HG03135 (cell line): ENCODE data around the gene LAMTOR1.
A peak's percentile ranks its signal among the peaks of the same experiment; 100 is the strongest.

Experiments
- ATAC-seq: cut with Tn5 transposase; IDR thresholded peaks from one replicate; pipeline ENCODE4 v1.9.1; 2021; ENCODE audit warnings: mild to moderate bottlenecking, moderate library complexity; ENCODE audit not compliant: unreplicated experiment

Gene LAMTOR1

DNA sequence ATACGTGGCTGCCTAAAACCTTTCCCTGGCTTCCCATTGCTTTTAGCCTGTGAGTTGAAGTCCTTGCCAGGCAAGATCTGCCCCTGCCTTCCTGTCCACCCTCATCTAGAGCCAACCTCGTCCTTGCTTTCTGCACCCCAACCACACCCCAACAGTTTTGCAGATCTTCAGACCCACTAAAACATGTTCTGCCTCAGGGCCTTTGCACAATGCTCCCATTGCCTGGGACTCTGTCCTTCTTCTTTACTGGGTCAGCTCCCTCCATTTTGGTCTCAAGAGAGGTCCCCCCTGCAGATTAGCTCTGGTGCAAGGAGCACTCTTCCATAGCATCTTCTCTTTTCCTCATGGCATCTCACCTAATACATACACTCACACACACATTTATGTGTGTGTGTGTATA is 17.8 kb upstream of the LAMTOR1 start:
- ATAC-seq, result no peak

DNA sequence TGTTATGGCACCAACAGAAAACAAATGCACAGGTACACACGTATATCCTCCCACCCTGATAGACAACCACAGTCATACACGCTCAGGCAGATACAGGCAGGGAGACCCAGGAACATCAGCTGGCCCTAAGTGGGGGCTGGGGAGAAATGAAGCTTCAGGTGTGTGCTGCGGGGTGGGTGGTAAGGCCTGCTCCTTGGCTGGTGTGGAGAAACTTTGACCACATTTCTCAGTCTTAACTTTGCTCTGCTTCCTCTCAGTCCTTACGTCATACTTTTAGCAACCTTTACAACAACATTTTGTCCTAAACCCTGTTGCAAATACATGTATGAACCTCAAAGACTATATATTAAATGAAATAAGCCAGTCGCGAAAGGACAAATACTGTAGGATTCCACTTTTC is 16.1 kb upstream of the LAMTOR1 start:
- no peak for ATAC-seq

DNA sequence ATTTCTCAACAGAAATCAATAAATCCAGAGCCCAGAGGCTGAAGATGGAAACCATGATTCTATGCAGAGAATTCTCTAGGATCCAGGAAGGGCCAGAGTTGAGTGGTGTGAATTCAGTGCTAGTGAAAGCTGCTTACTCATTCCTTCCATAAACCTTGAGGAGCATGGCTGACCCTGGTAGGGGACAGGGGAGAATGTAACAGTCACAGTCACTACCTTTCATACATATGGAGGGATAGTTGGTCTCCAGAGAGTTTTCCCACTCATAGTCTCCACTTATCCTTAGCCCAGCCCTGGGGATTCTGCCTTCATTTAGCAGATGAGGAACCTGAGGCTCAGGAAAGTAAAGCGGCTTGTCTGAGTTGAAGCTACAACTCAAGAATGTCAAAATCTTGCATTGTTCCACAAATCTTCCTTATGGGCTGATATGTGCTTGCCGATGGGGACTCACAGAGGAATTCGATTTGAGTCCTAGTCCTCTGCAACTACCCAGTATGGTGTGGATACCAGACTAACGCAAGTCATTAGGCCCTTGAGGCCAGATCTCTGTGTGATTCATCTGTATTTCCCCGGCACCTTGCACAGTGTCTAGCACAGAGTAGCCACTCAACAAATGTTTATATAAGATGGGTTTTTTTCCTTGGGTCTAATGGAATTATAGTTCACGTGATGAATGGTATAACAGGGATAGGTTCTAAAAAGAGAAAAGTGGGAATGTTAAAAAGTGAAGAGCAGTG is 13.1 kb upstream of the LAMTOR1 start:
- ATAC-seq, result no peak

DNA sequence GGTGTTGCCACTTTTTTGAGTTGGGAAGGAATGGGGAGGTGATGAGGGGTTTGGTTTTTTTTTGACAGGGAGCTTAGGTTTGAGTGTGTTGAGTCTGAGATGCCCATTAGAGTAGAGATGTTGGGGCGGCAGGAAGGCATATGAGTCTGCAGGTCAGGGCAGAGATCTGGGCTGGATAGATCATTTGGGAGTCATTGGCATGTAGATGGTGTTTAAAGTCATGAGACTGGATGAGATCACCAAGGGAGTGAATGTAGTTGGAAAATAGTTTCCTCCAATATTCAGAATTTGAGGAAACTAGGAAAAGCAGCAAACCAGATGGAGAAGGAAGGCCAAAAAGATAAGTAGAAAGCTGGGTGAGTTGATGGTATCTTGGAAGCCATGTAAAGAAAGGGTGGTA is 11.5 kb upstream of the LAMTOR1 start:
- no peak for ATAC-seq

DNA sequence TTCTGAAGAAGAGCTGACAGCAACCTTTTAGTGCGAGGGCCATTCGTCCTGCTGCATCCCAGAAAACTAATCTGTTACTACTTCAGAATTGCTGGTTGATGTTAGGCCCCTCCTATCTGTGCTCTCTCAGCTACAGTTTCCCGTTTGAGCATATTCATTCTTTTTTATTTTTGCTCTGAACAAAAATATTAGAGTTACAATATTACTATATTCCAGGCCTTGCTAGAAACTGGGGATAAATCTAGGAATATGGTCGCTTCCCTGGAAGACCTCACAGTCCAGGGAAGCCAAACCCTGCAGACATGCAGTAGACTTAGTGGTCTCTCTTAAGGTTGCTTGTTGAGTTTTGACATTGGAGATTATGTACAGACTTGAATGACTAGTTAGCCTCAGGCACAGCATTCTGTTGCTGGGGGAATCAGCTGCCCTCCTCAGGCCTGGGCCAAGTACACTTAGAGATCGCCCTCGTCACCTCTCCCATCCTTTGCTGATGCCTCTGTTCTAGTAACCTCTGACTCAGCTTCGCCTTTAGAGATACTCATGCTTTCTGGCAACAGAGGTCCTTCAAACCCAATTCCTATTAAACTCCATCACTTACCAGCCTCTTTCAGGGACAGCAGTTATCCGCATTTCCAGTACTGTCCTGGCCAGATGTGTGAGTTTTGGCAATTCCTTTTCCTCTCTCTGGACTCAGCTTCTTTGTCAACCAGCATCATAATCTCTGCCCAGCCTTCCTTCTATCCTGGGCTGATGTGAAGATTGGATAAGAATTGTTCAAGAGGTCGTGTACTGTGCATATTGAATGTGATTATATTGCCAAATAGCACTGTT is 10.1 kb upstream of the LAMTOR1 start:
- ATAC-seq, result no peak

DNA sequence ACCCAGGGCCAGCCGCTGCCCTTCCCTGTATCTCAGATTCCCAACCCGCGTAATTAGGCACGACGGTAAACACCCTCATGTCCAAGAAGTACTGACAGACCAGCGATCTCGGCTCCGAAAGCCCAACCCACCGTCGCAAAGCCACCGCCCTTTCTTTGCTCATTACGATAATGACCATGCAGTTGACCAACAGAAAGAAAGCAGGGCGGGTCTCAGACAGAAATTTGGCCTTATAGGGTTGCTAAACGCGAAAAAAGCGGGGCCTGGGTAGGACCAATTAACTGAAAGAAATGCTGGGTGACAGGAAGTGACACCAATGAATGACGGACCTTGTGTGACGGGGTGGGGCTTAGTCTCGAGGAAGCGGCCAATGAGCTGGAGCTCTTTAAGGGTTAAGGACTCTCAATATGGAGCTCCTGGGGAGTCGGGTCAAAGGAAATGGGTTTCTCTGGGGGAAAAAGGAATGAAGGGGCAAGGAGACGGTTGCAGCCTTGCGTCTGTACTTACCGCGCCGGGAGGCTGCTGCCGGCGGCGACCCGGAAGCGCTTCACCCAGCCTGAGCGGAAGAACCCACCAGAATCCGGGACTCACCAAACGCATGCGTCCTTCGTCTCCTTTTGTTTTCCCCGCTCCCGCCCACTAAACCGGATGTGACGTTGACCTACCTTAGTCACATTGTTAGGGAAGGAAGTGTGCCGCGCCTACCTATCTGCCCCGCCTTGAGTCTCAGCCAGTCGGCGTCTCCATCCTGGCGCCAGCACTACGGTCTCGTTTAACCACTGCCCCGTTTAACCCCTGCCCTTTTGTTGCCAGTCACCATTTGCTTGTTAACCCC is 9.3 kb upstream of the LAMTOR1 start, which contains the start of gene ANAPC15:
Gene ANAPC15 (minus strand): TSS at position 553 of the 835 bp plus-strand sequence. CDS start 1,419 bp downstream, outside the sequence.
- peak; percentile 89 for ATAC-seq

DNA sequence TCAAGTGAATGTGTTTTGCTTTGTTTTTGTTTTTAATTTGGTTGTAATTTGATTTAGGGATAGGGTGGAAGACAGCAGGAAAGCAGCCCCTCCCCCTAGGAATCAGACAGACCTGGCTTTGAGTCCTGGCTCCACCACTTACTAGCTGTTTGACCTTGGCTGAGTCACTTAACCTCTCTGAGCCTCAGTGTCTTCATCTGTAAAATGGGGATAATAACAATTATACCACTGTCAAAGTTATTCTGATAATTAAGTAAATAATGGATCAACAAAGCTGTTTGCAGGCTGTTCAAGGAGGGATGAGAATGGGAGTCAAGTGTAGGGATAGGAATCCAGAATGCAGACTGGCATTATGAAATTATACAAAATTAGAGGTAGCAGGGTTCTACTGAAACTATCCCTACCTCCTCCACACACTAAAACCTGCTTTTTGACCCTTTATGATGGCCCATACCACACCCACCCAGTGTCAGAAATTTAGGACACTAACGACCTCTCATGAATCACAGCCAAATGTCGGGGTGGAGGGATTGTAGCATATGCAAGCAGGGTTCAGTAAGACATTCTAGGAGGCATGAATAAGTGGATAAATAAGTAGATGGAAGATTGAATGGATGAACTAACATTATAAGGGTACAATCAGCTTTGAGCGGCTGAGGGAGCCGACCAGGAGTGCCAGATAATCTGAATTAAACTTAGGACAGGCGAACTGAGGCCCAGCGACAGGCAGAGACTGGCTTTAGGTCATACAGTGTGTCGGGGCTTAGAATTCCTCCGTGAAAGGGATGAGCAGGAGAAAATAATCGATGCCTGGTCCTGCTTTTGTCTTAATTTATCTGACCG is 8.4 kb upstream of the LAMTOR1 start:
- ATAC-seq, result no peak

DNA sequence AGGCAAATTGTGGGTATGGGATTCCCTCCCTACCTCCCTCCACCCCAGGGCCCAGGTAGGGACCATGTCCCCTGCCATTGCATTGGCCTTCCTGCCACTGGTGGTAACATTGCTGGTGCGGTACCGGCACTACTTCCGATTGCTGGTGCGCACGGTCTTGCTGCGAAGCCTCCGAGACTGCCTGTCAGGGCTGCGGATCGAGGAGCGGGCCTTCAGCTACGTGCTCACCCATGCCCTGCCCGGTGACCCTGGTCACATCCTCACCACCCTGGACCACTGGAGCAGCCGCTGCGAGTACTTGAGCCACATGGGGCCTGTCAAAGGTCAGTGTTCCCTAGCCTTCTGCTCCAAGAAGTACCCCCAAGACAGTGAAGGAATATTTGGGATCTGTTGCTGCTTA is 2.8 kb upstream of the LAMTOR1 start, which contains the start of gene TOMT:
Gene TOMT (plus strand): TSS at position 37 of the 400 bp plus-strand sequence. CDS start 28 bp downstream, at position 65.
- no peak for ATAC-seq

DNA sequence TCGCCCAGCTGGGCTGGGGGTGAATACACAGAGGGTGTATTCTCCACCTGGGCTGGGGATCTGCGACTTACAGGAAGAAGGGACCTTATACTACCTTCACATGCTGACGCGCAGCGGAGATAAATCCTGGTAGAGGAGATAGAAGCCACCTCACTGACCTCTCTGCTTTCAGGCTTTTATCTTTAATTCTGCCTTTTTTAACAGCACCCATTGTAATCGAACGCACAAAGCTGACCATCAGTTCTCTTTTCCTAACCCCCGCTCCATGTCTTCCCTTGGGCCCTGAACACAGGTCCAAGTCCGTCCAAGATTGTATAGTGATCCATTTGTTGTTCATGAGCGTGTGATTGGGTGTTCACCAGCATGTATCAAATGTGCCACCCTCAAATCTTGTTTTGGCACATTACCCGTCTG is 664 bp upstream of the LAMTOR1 start:
- ATAC-seq, result no peak

DNA sequence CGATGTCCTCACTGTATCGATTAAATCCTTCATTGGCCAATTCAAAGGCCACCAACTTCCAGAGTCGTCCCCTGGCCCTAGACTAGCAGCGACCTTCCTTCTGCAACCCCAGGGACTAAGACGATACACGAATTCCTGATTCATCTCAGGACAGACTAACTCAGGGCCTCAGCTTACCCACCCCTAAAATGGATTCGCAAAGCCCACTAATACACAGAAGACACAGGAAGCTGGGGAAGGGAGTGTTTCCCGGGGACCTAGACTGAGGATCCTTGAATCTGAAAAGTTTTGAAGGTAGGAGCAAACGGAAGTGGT is 509 bp downstream of the LAMTOR1 start:
- ATAC-seq, result peak; percentile 5

DNA sequence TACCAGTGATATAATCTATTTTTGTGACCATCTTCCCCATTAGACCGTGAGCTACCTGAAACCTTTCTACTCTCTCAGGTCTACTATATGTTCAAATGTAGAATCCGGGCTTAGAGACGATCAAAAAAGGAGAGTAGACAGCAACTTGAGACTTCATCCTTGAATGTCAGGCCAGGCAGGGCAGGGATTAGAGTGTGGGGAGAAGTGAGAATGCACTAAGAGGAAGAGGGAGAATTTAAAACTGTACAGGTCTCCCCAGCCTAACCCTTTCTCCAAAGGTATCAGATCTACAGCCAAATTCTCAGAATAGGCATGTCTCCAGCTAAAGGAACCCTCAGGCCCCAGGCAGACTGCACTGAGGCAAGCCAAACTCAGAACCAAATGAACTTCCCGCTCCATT is 935 bp downstream of the LAMTOR1 start:
- no peak for ATAC-seq

DNA sequence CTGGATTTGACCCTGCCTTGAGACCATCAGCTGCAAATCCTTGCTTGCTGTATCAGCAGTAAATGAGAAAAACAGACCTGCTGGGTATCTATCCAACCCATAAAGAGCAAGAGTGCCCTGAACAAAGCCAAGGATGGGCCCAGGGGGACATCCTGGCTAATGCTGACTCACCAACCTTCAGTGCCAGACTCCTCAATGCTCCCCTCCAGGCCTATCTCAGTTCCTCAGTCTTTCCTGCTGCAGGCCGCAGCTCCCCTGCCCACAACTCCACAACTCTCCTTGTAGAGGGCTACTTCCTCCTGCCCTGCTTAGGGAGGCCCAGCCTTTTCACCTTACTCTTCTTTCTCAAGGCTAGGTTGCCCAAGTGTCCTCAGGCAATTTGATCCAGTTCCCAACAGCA is 2.6 kb downstream of the LAMTOR1 start:
- ATAC-seq, result no peak

DNA sequence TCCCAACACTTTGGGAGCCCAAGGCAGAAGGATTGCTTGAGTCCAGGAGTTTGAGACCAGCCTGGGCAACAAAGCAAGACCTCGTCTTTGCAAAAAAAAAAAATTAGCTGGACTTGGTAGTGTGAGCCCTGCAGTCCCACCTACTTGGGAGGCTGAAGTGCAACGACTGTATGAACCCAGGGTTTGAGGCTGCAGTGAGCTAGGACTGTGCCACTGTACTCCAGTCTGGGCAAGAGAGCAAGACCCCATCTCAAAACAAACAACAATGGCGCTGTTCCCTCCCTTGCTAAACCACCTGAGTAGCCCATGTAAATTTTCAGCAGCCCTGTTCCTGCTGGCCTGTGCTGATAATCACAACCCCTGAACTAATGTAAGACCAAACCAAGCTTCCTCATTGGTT is 3.1 kb downstream of the LAMTOR1 start:
- ATAC-seq, result no peak

DNA sequence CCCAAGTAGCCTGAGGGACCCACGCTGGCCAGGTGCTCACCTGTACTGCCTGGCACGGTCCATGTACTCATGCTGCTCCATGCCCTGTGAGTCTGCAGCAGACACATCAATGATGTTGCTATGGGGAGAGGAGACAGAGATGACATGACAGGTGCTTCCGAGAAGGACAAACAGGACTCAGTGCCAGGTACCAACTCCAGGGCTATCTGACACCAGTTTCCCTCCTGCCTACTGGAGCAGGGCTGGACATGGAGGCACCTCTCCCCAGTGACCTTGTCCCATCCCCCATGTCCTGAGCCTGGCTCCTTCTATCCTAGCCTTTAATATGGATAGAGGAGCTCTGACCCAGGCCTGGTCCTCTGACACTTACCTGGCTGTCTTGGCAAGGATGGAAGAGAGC is 4.4 kb downstream of the LAMTOR1 start:
- no peak for ATAC-seq

DNA sequence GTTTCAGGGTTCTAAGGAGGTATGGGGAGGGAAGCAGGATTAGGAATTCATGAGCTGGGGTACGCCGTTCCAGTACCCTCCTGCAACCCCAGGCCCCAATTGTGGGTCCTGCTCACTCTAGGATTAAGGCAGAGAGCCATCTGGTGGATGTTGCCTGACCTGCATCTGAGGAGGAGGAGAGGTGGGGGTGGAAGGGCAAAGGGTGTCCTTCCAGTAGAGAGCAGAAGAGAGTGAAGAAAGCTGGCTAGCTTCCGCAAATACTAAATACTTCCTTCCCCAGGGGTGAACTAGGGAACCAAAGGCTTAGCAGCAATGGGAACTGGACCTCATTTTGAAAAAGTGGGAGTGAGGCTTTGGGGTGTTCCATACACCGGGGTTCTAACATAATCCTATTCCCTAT is 11.8 kb downstream of the LAMTOR1 start:
- no peak for ATAC-seq

DNA sequence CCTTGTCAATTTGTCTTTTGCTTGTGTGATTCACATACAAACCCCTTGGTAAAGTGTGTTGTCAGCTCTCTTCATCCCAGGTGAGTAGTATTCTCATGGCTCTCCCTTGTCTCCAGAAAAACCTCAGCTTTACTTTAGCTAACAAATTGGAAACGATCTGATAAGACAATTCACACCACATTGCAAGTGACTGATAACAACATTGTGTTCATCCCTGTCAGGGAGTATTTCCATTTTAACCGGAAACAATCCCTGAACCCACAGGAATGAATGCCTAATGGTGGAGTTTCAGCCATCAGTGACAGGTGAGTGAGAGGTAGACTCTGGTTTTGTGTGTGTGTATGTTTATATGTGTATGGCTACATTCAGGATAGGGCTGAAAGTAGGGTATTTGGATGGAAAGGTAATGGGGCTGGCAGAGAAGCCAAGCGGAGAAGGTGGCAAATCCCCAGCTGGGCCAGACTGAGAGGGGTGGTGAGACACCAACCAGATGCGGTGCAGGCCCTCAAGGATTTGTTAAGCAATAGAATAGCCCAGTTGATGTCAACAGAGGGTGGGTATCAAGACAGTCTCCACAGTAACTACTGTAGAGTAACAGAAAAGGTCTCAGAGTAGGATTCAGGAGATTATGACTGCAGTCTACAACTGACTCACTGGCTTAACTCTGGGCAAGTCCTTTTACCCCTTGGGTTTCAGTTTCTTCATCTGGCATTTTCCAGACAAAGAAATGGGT is 14.9 kb downstream of the LAMTOR1 start:
- ATAC-seq, result no peak

DNA sequence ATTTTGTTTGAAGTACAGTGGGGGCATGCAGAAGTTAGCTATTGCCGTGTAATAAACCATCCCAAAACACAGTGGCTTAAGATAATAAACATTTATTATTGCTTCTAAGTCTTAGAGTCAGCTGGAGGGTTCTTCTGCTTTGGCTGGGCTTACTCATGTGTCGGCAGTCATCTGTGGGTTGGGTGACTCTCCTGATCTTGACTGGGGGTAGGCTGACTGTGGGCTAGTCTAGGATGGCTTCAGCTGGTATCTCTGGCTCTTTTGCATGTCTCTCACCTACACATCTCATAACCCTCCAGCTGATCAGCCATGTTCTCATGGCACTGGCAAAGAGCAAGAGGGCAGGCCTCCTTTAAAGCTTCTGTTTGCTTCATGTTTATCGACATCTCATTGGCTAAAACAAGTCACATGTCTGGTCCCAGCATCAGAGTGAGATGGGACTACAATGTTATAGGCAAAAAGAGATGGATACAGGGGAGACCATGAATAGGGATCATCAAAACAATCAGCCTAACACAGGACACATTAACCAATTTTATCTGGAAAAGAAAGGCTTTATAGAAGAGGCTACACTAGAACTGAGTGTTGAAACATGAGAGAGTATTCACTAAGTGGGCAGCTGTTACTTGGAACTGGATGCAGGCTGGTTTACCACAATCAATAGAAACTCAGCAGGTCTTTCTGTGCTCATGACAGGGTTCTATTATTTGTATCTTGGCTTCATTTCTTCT is 17.3 kb downstream of the LAMTOR1 start:
- ATAC-seq, result no peak

DNA sequence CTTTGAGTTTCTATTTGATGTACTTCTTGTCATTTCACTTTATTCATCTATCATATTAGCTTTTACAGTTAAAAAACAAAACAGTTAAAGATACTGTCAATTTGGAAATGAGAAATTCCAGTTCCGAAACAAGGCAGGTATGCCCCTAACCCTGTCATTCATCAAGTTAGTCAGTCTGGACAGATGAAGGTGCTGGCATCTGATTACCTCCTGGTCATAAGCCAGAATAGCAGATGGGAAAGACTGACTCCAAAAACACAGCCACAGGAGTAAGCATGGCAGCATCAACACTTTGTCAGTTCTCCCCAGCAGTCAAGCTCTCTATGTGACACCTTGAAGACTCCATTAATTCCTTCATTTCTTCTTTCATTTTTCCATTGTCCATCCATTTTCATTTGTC is 18.1 kb downstream of the LAMTOR1 start:
- ATAC-seq, result no peak

DNA sequence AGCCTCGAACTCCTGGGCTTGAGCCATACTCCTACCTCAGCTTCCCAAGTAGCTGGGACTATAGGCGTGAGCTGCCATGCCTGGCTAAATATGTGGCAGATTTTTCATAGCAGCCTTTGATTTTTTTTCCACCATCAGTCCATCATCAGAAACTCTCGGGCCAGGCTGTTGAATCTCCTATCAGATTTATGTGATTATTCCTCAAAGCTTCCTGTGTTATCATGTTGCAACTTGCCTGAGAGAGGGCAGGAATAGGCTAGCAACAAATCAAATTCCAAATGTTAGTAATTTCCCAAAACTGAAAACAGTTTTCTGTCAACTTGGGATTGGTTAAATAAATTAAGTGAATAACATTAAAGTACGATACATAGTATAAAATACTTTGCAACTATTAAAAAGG is 19.0 kb downstream of the LAMTOR1 start:
- no peak for ATAC-seq
